T-helper 2 cell treated with Interferon-gamma antibody and Interleukin-4, amounts not matched to agents 100 ng/mL and 5 ng/mL, for 36 hours (primary cell): Measurements from ENCODE around the gene HMOX1. TPM values are rescaled to one million over a fixed set of nuclear protein-coding genes. Genes with fewer than 3 reads are reported as not detected.
"Not testable (repeated sequence)": the region's sequence is repeated elsewhere in the genome, so short reads cannot be mapped to it uniquely, and the experiment has no call there.

Source experiments
- intact Hi-C: fragments of 100-400 bp; cut with micrococcal nuclease; formaldehyde crosslinking; loops from one replicate; pipeline ENCODE4 v1.15.1; 2023
- total RNA-seq: library from RNA; stranded (reverse); gene quantifications from 2 replicates; pipeline ENCODE4 v1.2.3, GENCODE V29; 2022

The HMOX1 gene
- total RNA-seq, 1 donor from 2014 or later: 1.2 TPM

DNA sequence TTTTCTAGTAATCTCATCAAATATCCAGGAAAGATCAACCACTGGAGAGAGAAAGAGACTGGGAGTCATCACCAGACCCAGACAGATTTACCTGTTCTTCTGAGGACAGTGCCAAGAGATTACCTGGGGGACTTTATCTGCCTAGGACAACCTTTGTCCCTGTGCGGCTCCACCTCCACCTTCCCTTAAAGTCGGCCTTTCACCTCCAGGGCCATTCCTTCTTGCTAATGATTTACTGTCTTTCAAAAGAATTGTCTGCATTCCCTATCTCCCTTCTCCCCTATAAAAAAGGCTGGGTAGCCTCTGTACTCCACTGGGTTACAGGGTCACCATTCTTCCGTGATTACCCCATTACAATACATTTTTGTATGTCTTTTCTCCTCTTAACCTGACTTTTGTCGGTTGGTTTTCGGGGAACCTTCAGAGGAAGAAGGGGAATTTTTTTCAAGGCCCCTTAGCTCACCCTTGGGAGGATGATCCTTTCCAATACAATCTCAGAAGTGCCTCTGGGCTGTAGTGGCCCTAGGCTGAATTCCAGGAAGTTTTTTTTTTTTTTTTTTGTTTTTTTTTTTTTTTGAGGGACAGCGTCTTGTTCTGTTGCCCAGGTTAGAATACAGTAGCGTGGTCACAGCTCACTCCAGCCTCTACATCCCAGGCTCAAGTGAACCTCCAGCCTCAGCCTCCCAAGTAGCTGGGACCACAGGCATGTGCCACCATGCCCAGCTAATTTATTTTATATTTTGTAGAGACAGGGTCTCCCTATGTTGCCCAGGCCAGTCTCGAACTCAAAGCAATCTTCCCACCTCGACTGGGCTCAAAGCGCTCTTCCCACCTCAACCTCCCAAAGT is 1.5 kb upstream of the HMOX1 start:
- intact Hi-C loops: no loop called here

DNA sequence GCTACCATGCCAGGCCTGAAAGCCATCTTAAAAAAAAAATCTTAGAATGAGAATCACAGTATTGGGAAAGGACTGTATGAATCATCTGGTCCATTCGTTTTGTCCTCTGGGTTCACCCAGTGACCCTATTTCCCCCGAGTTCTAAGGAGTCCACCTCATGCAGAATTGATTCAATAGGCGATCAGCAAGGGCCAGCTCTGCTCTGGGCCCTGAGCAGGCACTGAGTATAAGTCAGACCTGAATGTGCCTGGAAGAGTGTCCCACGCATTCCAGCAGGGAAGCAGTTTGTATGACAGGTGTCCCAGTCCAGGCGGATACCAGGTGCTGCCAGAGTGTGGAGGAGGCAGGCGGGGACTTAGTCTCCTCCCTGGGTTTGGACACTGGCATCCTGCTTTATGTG is 883 bp upstream of the HMOX1 start:
- intact Hi-C loops: no loop called here

DNA sequence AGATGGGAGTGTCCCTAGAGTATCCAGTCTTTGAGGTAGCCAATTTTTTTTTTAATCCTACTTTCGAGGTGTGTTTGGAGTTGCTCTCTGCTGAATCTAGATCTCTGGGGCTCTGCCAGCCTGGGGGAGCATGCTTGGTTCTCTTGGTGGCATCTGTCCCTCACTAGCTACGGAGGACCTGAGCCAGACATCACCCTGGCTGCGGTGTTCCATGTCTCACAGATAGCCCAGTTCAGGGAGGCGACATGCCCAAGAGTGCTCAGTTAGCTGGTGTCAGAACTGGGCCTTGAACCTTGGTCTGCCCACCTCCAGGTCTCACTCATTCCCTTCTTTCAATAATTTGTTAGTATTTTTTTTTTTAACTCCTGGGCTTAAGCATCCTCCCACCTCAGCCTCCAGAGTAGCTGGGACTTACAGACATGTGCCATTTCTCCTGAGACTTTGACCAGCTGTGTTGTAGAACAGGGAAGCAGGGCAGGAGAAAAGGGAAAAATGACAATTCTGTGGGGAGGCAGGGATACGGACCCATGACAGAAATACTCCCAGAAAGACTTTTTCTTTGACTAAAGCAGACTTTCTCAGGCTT is 621 bp downstream of the HMOX1 start:
- intact Hi-C loops: no loop called here

DNA sequence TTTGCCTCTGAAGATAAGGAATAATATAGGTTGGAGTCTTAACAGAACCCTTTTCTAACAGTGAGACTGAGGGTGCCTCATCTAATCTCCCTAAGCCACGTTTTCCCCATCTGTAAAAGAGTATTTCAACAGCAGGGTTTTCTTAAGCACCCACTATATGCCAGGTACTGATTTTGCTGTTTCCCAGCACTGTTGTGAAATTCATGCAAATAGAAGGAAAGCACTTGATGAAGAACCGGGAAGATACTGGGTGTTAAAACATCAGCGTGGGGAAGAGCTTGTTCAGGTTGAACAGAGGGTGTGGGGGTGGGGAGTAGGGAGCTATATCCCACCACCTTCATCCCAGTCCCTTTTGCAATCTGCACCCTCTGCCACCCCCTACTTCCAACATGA is 2.8 kb downstream of the HMOX1 start:
- intact Hi-C loops: no loop called here

DNA sequence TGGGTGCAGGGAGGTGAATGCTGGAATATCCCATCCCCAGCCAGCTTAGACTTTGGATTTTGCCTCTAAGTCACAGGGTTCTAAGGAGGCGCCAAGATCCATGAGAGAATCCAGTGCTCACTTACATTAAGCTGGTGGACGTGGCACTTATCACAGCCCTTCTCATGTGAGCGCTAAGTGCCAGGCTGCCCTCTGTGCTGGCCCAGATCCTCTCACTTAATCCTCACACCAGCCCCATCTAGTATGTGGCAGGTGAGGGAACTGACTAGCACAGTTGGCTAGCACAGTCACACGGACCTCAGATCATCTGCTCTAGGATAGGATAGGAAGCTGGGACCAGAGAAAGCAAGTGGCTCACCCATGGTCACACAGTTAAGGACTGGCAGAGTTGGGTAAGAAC is 3.6 kb downstream of the HMOX1 start:
- intact Hi-C loops: no loop called here

DNA sequence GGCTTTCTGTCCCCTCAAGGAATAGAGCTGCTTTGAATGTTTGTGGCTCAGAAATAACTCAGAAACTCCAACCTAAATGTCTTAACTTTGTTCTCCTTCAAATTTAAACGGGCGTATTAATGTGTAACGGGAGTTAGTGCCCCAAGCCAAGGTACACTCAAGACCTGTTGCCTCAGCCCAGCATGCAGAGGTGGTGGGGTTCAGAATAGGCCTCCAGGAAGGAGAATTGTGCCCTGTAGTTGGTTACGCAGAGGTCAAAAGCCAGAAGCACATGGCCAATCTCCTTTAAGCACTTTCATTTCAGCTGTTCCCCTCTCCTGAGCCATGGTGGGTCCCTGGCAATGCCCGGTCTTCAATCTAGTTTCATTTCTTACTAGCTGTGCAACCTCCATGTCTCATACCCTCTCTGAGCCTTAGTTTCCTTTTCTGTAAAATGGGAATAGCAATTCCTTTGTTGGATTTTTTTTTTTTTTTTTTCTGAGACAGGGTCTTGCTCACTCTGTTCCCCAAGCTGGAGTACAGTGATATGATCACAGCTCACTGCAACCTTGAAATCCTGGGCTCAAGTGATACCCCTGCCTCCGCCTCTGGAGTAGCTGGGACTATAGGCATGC is 4.2 kb downstream of the HMOX1 start:
- intact Hi-C loops: no loop called here

DNA sequence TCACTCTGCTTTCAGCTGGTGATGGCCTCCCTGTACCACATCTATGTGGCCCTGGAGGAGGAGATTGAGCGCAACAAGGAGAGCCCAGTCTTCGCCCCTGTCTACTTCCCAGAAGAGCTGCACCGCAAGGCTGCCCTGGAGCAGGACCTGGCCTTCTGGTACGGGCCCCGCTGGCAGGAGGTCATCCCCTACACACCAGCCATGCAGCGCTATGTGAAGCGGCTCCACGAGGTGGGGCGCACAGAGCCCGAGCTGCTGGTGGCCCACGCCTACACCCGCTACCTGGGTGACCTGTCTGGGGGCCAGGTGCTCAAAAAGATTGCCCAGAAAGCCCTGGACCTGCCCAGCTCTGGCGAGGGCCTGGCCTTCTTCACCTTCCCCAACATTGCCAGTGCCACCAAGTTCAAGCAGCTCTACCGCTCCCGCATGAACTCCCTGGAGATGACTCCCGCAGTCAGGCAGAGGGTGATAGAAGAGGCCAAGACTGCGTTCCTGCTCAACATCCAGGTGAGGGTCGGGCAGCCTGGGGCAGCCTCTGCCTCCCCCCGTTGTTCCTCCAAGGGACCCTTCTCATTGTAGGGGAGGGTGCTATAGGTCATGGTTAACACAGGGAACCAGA is 5.9 kb downstream of the HMOX1 start:
- intact Hi-C loops: no loop called here

DNA sequence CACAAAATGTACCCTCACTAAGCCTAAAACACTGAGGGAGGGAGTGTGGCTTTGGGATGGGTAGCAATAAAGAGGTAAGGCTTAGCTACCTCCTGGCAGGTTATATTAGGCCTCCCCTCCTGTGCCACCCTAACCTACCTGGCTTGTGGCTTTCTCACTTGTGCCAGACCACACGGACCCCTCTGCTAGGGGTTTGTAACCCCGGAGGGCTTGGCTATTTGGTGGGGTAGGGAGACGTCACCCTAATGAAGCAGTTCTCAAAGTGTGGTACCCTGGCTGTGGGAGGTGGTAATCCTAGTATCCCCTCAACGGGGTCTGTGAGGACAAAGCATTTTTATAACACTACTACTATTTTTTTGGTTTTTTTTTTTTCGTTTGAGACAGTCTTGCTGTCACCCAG is 10.0 kb downstream of the HMOX1 start:
- intact Hi-C loops: no loop called here

DNA sequence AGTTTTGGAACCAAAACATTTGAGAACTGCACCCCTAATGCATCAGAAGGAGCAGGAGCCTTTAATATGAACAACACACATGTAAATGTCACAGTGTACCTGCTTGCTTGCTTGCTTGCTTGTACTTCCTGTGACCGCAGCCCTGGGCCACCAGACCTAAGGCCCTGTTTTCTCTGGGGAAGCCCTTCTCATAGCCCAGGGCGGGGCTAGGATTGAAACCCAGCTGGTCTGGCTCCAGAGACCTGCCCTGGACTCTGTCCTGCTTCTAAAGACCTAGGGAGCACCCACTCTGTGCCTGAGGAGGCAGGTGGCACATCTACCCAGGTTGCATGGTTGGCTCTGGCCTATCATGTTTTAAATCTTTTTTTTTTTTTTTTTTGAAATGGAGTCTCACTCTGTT is 11.5 kb downstream of the HMOX1 start:
- intact Hi-C loops: no loop called here

DNA sequence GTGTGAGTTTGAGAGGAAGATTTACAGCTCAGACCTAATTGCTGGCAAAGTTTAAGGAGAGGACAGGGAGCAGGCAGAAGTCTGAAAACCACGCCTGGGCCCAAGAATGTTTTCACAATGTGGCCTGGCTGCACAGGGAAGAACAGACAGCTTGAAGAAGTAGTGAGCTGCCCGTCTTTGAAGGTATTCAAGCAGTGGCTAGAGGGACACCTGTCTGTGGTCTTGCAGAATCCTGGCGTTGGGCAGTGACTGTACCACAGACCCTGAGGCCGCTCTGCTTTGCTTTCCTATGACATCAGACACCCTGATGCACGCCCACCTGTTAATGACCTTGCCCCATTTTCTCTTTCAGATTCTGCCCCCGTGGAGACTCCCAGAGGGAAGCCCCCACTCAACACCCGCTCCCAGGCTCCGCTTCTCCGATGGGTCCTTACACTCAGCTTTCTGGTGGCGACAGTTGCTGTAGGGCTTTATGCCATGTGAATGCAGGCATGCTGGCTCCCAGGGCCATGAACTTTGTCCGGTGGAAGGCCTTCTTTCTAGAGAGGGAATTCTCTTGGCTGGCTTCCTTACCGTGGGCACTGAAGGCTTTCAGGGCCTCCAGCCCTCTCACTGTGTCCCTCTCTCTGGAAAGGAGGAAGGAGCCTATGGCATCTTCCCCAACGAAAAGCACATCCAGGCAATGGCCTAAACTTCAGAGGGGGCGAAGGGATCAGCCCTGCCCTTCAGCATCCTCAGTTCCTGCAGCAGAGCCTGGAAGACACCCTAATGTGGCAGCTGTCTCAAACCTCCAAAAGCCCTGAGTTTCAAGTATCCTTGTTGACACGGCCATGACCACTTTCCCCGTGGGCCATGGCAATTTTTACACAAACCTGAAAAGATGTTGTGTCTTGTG is 12.5 kb downstream of the HMOX1 start:
- intact Hi-C loops: no loop called here

DNA sequence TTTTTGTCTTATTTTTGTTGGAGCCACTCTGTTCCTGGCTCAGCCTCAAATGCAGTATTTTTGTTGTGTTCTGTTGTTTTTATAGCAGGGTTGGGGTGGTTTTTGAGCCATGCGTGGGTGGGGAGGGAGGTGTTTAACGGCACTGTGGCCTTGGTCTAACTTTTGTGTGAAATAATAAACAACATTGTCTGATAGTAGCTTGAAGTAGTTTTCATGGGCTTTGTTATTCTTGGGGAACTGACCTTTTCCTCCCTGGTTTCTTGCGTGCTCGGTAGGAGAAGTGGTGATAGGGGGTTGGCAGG is 13.1 kb downstream of the HMOX1 start:
- intact Hi-C loops: no loop called here

DNA sequence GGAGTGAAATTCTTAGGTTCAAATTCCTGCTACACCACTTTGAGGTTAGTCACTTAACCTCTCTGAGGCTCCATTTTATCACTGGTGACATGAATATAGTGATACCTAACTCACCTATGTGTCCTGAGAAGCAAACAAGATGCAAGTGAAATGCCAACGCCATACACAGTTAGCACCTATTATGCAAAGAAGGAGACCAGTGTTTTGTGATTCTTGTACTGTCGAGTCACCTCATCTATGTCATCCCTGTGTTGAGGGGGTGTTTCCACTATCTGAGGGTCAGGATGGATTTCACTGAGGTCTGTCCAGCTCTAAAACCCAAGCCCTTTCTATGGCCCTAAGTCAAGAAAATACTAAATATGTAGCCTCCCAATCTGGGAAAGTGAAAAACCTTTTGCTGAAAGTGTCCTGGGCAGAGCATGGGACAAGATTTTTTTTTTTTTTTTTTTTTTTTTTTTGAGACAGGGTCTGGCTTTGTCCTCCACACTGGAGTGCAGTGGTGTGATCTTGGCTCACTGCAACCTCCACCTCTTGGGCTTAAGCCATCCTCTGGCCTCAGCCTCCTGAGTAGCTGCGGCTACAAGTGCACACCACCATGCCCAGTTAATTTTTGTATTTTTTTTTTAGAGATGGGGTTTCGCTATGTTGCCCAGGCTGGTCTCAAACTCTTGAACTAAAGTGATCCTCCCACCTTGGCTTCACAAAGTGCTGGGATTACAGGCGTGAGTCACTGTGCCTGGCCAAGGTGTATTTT is 14.1 kb downstream of the HMOX1 start:
- intact Hi-C loops: no loop called here

DNA sequence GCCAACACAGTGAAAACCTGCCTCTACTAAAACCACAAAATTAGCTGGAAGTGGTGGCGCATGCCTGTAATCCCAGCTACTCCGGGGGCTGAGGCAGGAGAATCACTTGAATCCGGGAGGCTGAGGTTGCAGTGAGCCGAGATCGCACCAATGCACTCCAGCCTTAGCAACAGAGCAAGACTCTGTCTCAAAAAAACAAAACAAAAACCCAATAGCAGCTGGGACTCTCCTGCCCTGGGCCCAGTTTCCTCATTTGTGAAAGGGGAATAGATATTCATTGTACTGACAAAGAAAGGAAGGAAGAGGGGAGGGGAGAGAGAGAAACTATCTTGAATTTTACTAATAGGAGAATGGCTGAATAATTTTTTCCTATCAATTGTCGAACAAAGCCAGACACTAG is 15.7 kb downstream of the HMOX1 start:
- intact Hi-C loops: not testable (repeated sequence)

DNA sequence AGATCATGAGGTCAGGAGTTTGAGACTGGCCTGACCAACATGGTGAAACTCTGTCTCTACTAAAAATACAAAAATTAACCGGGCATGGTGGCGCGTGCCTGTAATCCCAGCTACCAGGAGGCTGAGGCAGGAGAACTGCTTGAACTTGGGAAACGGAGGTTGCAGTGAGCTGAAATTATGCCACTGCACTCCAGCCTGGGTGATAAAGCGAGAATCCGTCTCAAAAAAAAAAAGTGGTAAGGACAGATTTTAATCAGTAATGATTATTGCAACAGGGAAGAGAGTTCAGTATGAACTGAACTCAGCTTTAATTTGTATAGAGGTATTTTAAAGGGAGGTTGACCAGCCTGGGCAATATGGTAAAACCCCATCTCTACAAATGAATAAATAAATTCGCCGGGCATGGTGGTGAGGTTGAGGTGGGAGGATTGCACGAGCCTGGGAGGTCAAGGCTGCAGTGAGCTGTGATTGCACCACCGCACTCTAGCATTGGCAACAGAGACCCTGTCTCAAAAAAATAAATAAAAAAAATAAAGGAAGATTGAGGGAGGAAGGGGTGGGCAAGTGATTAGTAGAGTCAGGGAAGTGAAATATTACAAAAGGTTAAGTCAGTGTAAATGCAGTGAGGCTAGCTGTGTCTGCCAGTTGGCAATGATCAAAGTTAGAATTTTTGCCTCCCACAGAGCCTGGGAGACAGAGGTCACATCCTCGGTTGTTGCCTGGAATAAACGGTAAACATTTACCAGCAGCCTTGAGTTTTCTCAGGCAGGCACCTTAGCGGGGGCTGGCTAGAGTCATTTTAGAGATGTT is 16.4 kb downstream of the HMOX1 start:
- intact Hi-C loops: no loop called here

DNA sequence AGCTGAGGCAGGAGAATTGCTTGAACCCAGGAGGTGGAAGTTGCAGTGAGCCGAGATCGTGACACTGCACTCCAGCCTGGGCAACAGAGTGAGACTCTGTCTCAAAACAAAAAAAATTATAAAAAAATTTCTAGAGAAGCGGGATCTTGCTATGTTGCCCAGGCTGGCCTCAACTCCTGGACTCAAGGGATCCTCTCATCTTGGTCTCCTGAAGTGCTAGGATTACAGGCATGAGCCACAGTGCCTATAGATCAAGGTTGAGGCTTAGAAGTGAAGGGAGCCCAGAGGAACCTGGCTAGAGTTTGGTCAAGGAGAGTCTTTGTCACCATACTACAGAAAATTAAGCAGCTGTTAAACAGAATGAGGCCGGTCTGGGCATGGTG is 17.7 kb downstream of the HMOX1 start:
- intact Hi-C loops: no loop called here

DNA sequence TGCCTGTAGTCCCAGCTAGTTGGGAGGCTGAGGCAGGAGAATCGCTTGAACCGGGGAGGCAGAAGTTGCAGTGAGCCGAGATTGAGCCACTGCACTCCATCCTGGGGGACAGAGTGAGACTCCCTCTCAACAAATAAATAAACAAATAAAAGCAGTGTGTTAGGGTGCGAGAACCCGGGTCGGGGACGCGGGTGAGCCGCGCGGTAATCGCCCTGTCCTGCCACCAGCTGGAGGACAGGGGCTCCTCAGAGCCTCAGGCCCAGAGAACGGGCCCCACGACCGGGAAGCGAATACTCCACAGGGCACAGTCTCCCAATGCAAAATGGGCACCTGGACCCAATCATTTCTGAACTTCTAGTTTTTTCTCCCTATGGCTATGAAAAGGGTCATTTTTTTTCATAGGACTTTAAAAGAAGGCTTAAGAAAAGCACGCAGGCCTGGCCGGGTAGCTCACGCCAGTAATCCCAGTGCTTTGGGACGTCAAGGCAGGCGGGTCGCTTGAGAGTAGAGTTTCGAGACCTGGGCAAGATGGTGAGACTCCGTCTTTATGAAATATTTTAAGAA is 18.3 kb downstream of the HMOX1 start:
- intact Hi-C loops: no loop called here

DNA sequence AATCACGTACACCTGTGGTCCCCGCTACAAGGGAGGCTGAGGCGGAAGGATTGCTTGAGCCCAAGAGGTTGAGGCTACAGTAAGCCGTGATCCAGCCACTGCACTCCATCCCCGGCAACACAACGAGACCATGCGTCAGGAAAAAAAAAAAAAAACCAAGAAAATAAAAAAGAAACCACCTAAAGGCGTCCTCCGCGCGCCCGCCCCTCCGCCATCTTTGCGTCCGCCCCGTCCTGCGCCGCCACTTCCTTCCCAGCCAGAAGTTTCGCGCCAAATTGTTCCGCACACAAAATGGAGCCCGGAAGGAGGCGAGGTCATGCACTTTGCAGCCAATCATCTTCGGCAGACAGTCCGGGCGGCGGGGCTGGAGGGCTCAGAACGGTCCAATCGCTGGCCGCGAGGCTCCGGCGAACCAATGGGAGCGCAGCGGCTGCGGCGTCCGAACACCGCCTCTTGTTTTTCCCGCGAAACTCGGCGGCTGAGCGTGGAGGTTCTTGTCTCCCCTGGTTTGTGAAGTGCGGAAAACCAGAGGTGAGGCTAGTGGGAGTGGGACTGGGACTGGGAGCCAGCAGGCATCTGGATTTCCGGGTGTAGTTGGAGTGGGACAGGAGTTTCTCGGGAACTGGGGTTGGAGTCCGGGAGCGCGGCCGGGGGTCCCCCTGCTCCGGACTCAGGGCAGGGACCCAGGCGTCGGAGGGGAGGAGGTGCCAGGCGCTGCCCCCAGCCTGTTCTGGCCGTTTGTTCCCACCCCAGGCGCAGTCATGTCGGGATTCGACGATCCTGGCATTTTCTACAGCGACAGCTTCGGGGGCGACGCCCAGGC is 19.0 kb downstream of the HMOX1 start, which contains the start of gene MCM5:
Gene MCM5, plus strand, starts transcription at position 463 of the 823 bp plus-strand sequence. Its CDS starts 299 bp downstream, at position 762.
- intact Hi-C loops: loop anchor here (2.0 kb wide), 1 partner anchor 49 kb away; no protein-coding TSS in a partner anchor

DNA sequence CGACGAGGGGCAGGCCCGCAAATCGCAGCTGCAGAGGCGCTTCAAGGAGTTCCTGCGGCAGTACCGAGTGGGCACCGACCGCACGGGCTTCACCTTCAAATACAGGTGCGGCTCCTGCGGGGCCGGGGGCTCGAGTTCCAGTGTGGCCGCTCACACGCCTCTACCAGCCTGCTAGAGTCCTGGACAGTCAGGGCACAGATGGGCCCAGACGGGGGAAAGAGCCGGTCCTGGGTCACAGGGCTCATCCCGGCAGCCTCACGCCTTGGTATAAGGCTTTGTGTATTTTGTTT is 19.6 kb downstream of the HMOX1 start:
- intact Hi-C loops: loop anchor here (2.0 kb wide), 1 partner anchor 50 kb away; no protein-coding TSS in a partner anchor

DNA sequence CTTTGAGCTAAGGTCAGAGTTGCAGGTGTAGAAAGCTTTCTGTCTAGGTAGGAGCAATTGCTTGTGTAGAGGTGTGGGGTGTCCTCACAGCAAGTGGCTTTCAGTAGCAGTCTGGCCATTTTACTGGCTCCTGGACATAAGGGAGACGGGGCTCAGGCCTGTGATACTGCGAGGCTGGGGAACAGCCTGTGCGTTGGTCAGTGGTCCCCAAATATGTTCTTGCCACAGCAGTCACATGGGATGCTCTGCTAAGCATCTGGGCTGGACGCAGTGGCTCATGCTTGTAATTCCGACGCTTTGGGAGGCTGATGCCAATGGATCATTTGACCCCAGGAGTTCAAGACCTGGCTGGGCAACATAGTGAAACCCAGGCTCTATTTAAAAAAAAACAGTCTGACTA is 21.0 kb downstream of the HMOX1 start:
- intact Hi-C loops: loop anchor here (2.0 kb wide), 1 partner anchor 51 kb away; no protein-coding TSS in a partner anchor
